Thyroid gland (tissue), 4 donors: ENCODE measurements around the gene ZNF583. TPM values are rescaled to one million over a fixed set of nuclear protein-coding genes. Genes with fewer than 3 reads are reported as not detected.
A peak's percentile ranks its signal among the peaks of the same experiment; 100 is the strongest.

ENCODE experiments used
- DNase-seq, 2 donors: peaks; one replicate each; pipeline ENCODE4 v3.0.0-alpha.2; 2019
- H3K27ac ChIP-seq, 3 donors: fragments of 200-600 bp; sonication (generic); 1 replicate in 2 of 3; 2 replicates in 1 of 3; pipeline ENCODE4 v1.5.1; 2016 to 2019; ENCODE audit warnings: mild to moderate bottlenecking in 1 of 3, moderate library complexity in 1 of 3
- H3K27me3 ChIP-seq: fragments of 200-600 bp; sonication (generic); one replicate; pipeline ENCODE4 v1.5.1; 2019
- H3K36me3 ChIP-seq, 2 donors: fragments of 200-600 bp; sonication (generic); one replicate each; pipeline ENCODE4 v1.5.1; 2016 to 2019
- H3K4me1 ChIP-seq, 2 donors: fragments of 200-600 bp; sonication (generic); one replicate each; pipeline ENCODE4 v1.5.1; 2017 to 2019
- H3K4me3 ChIP-seq, 3 donors: fragments of 200-600 bp; sonication (generic); replicated peaks in 1 of 3; 1 replicate in 2 of 3; 2 replicates in 1 of 3; pipeline ENCODE4 v1.5.1; 2016; ENCODE audit warnings: mild to moderate bottlenecking in 1 of 3
- H3K9me3 ChIP-seq: fragments of 200-600 bp; sonication (generic); one replicate; pipeline ENCODE4 v1.5.1; 2017
- POLR2A ChIP-seq, 2 donors: fragments of 450-650 bp; IDR thresholded peaks; one replicate each; pipeline ENCODE4 v1.6.1; 2017; ENCODE audit warnings: antibody characterized with exemption in 2 of 2, mild to moderate bottlenecking in 2 of 2, moderate library complexity in 1 of 2
- WGBS, 2 donors: methylation state at CpG; one replicate each; pipeline ENCODE4 v1.1.5; 2017; 5-methylcytosine and 5-hydroxymethylcytosine counted together
- intact Hi-C: fragments of 100-400 bp; cut with DNase I; formaldehyde crosslinking; loops from one replicate; pipeline ENCODE4 v1.15.1; 2023
- total RNA-seq, 4 donors: library from RNA; depleted of rRNA; stranded (reverse); fragments of >200 nt; gene quantifications; one replicate each; pipeline ENCODE4 v1.2.3, GENCODE V29; 2016
- TF ChIP-seq, protein P1 (sequence below), 6 experiments: fragments of 200-600 bp in 3 of 6; fragments of 450-650 bp in 3 of 6; sonication (generic) in 3 of 6; IDR thresholded peaks; one replicate each; pipeline ENCODE4 v1.5.1; 2016 to 2019; ENCODE audit warnings: antibody characterized with exemption in 6 of 6, mild to moderate bottlenecking in 2 of 6, inconsistent platforms in 1 of 6, moderate library complexity in 1 of 6

Gene ZNF583
- total RNA-seq, 4 donors from 2014 or later, result 6.5 to 22.8 (median 10.2) TPM

DNA sequence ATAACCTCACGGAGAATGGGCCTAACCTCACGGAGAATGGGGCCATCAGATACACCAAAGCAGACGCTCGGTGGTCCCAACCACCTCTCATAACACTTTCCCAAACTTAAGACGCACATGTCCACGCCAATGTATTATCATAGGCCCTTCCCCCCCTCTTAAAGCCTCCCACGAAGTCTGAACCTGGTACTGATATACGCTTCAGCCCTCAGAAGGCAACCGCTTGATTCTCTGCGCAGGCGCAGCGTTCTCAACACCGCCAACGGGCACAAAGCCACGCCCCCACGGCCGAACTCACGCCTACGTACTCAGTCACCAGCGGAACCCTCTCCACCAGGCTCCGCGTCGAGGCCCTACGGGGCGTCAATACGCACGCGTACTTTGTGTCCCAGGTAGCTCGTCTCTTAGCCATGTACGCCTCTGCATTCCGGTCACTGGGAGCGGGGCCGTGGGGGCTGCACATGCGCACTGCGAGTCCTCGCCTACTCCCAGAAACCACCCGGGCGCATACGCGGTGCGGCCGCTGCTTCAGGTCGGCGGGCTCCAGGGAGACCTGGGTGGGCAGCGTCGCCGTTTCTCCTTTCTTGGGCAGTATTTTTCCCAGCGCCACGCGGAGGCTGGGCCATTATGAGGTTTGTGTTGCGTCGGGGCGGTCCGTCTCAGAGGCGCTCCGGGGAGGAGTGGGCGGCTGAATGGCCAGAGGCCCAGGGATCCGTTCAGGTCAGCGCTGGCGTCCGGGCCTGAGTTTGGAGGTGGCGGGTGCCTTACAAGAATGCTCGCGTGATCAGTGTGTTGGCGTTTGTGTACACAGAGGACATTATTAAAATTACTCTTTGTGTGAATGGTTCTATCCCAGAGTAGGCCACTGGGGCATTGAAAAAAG is 36.1 kb upstream of the ZNF583 start:
- peak; percentile 98 for DNase-seq
- H3K27ac ChIP-seq, result peak overlapping the region; percentile 66 to 76 (median 71)
- peaks cover 13 to 15% of the 10 kb centered on the region in 2 donors for H3K4me1 ChIP-seq
- H3K27me3 ChIP-seq, result no peaks in the 10 kb centered on the region
- intact Hi-C loops, result no loop called here
- H3K9me3 ChIP-seq, result no peaks in the 10 kb centered on the region
- 9 to 12% methylated on average over 33 to 38 of the region's 65 CpGs for WGBS, 2 donors
- H3K4me3 ChIP-seq, result peak overlapping the region; percentile 36 to 52 (median 44)
- TF ChIP-seq, protein P1, sequence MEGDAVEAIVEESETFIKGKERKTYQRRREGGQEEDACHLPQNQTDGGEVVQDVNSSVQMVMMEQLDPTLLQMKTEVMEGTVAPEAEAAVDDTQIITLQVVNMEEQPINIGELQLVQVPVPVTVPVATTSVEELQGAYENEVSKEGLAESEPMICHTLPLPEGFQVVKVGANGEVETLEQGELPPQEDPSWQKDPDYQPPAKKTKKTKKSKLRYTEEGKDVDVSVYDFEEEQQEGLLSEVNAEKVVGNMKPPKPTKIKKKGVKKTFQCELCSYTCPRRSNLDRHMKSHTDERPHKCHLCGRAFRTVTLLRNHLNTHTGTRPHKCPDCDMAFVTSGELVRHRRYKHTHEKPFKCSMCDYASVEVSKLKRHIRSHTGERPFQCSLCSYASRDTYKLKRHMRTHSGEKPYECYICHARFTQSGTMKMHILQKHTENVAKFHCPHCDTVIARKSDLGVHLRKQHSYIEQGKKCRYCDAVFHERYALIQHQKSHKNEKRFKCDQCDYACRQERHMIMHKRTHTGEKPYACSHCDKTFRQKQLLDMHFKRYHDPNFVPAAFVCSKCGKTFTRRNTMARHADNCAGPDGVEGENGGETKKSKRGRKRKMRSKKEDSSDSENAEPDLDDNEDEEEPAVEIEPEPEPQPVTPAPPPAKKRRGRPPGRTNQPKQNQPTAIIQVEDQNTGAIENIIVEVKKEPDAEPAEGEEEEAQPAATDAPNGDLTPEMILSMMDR (IDR thresholded peaks at IDR 0.05), result peak in 2 of 6 experiments; percentile 21 to 33
- TF ChIP-seq POLR2A (IDR thresholded peaks at IDR 0.05), result peak in 1 of 2 donors; percentile 80
- H3K36me3 ChIP-seq, result peaks cover 2 to 5% of the 10 kb centered on the region in 2 donors

DNA sequence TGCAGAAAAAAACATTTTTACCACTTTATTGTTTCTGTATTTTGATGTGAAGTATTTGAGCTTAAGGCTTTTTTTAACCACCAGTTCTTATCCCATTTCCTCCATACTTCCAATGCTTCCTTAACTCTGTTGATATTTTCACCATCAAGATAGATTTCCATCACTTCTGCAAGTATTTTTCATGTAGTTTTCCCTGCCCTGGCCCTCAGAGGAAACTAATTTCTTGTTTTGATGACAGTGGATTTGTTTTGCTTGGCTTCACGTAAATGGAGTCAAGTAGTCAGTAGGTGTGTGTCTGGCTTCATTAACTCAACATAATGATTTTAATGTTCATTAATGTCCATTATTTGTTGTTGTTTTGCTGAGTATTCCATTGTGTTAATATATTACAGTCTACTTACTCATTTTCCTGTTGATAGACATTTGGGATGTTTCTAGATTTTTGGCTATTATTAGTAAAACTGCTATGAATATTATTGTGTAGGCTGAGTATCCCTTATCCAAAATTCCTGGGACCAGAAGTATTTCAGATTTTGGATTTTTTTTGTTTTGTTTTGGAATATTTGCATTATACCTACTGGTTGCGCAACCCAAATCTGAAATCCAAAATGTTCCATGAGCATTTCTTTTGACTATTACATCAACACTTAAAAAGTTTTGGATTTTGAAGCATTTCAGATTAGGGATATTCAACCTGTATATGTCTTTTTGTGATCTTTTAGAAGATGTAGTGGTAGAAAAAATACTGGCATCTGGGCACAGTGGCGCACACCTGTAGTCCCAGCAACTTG is 34.1 kb upstream of the ZNF583 start:
- H3K36me3 ChIP-seq, result peaks cover 20 to 22% of the 10 kb centered on the region in 2 donors
- no peak overlapping the region for H3K27ac ChIP-seq
- no peak overlapping the region for H3K4me3 ChIP-seq
- intact Hi-C loops, result no loop called here
- WGBS, 2 donors, result 99% methylated on average over 3 of the region's 3 CpGs
- H3K9me3 ChIP-seq, result no peaks in the 10 kb centered on the region
- DNase-seq, result no peak
- TF ChIP-seq, protein P1 (IDR thresholded peaks at IDR 0.05), result no peak
- TF ChIP-seq POLR2A (IDR thresholded peaks at IDR 0.05), result no peak
- H3K27me3 ChIP-seq, result no peaks in the 10 kb centered on the region
- H3K4me1 ChIP-seq, result peaks cover 13 to 15% of the 10 kb centered on the region in 2 donors

DNA sequence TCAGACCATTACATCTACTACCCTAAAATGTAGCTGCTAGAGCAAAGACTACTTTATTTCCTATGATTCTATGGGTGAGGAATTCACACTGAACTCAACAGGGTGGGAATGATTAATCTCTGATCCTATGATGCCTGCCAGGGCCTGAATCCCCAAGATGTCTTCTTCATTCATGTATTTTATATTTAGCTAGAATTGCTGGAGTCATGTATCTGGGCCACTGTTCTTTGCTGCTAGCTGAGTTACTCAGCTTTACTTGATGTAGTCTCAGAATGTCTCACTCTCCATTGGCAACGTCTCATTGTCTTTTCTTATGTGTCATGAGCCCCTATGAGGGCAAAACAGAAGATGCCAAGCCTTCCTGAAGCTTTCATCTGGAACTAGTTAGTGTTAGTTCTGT is 31.9 kb upstream of the ZNF583 start:
- DNase-seq, result no peak
- no peaks in the 10 kb centered on the region for H3K9me3 ChIP-seq
- no peak overlapping the region for H3K27ac ChIP-seq
- TF ChIP-seq, protein P1 (IDR thresholded peaks at IDR 0.05), result no peak
- no peak for TF ChIP-seq POLR2A (IDR thresholded peaks at IDR 0.05)
- intact Hi-C loops, result no loop called here
- H3K36me3 ChIP-seq, result peaks cover 39 to 40% of the 10 kb centered on the region in 2 donors
- no peaks in the 10 kb centered on the region for H3K27me3 ChIP-seq
- H3K4me3 ChIP-seq, result no peak overlapping the region
- 89 to 91% methylated on average over 1 of the region's 1 CpG for WGBS, 2 donors
- peaks cover 13 to 15% of the 10 kb centered on the region in 2 donors for H3K4me1 ChIP-seq

DNA sequence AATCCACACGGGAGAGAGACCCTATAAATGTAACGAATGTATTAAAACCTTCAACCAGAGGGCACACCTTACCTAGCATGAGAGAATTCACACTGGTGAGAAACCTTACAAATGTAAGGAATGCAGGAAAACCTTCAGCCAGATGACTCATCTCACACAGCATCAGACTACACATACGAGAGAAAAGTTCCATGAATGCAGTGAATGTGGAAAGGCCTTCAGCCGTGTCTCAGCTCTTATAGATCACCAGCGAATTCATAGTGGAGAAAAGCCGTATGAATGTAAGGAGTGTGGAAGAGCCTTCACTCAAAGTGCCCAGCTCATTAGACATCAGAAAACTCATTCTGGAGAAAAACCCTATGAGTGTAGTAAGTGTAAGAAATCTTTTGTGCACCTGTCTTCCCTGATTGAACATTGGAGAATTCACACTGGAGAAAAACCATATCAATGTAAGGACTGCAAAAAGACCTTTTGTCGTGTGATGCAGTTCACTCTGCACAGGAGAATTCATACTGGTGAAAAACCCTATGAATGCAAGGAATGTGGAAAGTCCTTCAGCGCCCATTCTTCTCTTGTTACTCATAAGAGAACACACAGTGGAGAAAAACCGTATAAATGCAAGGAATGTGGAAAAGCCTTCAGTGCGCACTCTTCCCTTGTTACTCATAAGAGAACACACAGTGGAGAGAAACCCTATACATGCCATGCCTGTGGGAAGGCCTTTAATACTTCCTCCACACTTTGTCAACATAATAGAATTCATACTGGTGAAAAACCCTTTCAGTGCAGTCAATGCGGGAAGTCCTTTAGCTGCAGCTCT is 26.8 kb upstream of the ZNF583 start:
- peaks cover 49 to 55% of the 10 kb centered on the region in 2 donors for H3K36me3 ChIP-seq

More for the DNA sequence above, 26.8 kb upstream of the ZNF583 start:
- TF ChIP-seq POLR2A (IDR thresholded peaks at IDR 0.05), result no peak
- TF ChIP-seq, protein P1 (IDR thresholded peaks at IDR 0.05), result no peak
- H3K4me1 ChIP-seq, result no peaks in the 10 kb centered on the region
- intact Hi-C loops, result no loop called here
- H3K4me3 ChIP-seq, result no peak overlapping the region
- no peak for DNase-seq
- H3K27ac ChIP-seq, result no peak overlapping the region
- no peaks in the 10 kb centered on the region for H3K9me3 ChIP-seq
- 90 to 93% methylated on average over 11 of the region's 11 CpGs for WGBS, 2 donors
- no peaks in the 10 kb centered on the region for H3K27me3 ChIP-seq
